Activated CD8-positive, alpha-beta T cell treated with anti-CD3 and anti-CD28 coated beads for 36 hours (primary cell): ENCODE data around the gene MICAL2. TPM values are rescaled to one million over a fixed set of nuclear protein-coding genes. Genes with fewer than 3 reads are reported as not detected.

Source experiments
- ATAC-seq: fragments of 200-7000 bp; cut with Tn5 transposase; one replicate; pipeline ENCODE4 v1.10.0; 2021; ENCODE audit warnings: mild to moderate bottlenecking, moderate library complexity
- CTCF ChIA-PET: fragments of 350-600 bp; sonication (Branson Sonifier 250); formaldehyde crosslinking; loops from one replicate; lab custom pipeline; 2021; ENCODE audit warnings: antibody characterized with exemption; lab: Charles Lee
- POLR2A ChIA-PET: fragments of 350-600 bp; sonication (Branson Sonifier 250); formaldehyde crosslinking; loops from one replicate; lab custom pipeline; 2021; ENCODE audit warnings: antibody characterized with exemption; lab: Charles Lee
- DNase-seq: peaks from one replicate; pipeline ENCODE4 v3.0.0-alpha.2; 2020
- H3K27ac Mint-ChIP-seq: one replicate; pipeline ENCODE4 v1.8.0; 2021; ENCODE audit warnings: mild to moderate bottlenecking, mixed read lengths
- H3K27me3 Mint-ChIP-seq: one replicate; pipeline ENCODE4 v1.8.0; 2021; ENCODE audit warnings: mixed read lengths
- H3K36me3 Mint-ChIP-seq: one replicate; pipeline ENCODE4 v1.8.0; 2021; ENCODE audit warnings: low read depth, mixed read lengths
- H3K4me1 Mint-ChIP-seq: one replicate; pipeline ENCODE4 v1.8.0; 2021; ENCODE audit warnings: low read depth, mixed read lengths
- H3K4me3 Mint-ChIP-seq: one replicate; pipeline ENCODE4 v1.8.0; 2021; ENCODE audit warnings: mild to moderate bottlenecking, moderate library complexity, mixed read lengths
- H3K9me3 Mint-ChIP-seq: one replicate; pipeline ENCODE4 v1.8.0; 2021; ENCODE audit warnings: mixed read lengths
- intact Hi-C: fragments of 100-400 bp; cut with micrococcal nuclease; formaldehyde crosslinking; loops from one replicate; pipeline ENCODE4 v1.10.0; 2022
- total RNA-seq, 2 experiments: library from RNA; stranded (reverse); gene quantifications; one replicate each; pipeline ENCODE4 v1.2.3, GENCODE V29; 2021
- TF ChIP-seq, protein P1 (sequence below): fragments of 200-600 bp; IDR thresholded peaks from one replicate; pipeline ENCODE4 v1.8.0; 2022; ENCODE audit warnings: antibody characterized with exemption, mild to moderate bottlenecking

Gene MICAL2
- total RNA-seq, 2 experiments from 2014 or later, result 99.8 to 105 TPM

DNA sequence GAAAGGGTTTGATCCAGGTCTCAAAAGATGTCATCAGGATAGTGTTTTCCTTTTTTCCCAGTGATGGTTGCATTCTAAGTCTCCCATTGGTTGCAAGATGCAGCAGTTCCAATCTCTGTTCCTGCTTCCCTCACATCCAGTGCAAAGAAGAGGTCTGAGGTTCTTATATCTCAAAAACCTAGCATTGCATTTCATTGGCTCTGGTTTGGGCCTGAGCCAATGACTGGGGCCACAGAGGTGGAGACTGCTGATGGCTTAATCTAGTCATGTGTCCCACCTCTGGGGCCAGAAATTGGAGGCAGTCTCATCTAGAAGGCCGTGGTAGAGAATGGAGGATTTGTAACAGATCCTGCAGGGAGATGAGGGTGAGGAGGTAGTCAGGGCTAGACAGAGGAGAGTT lies 13.2 kb upstream of the MICAL2 start:
- Mint-ChIP-seq H3K4me1 (peaks cover 5% of the 10 kb centered on the region), H3K36me3 (no peaks in the 10 kb centered on the region), H3K27me3 (no peaks in the 10 kb centered on the region), H3K27ac (no peak overlapping the region), H3K9me3 (no peaks in the 10 kb centered on the region), H3K4me3 (no peak overlapping the region)
- ATAC-seq (no peak), DNase-seq (no peak)
- ChIA-PET POLR2A (no interaction called here), CTCF (interaction anchor here (1.0 kb wide), 1 partner anchor 11 kb away, joined by 3 read pairs; no protein-coding TSS in a partner anchor)
- TF ChIP-seq, protein P1, sequence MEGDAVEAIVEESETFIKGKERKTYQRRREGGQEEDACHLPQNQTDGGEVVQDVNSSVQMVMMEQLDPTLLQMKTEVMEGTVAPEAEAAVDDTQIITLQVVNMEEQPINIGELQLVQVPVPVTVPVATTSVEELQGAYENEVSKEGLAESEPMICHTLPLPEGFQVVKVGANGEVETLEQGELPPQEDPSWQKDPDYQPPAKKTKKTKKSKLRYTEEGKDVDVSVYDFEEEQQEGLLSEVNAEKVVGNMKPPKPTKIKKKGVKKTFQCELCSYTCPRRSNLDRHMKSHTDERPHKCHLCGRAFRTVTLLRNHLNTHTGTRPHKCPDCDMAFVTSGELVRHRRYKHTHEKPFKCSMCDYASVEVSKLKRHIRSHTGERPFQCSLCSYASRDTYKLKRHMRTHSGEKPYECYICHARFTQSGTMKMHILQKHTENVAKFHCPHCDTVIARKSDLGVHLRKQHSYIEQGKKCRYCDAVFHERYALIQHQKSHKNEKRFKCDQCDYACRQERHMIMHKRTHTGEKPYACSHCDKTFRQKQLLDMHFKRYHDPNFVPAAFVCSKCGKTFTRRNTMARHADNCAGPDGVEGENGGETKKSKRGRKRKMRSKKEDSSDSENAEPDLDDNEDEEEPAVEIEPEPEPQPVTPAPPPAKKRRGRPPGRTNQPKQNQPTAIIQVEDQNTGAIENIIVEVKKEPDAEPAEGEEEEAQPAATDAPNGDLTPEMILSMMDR, result no peak
- intact Hi-C loops, result no loop called here

- no peaks in the 10 kb centered on the region for H3K9me3 Mint-ChIP-seq
- no peak overlapping the region for H3K4me3 Mint-ChIP-seq
- no peaks in the 10 kb centered on the region for H3K36me3 Mint-ChIP-seq
- POLR2A ChIA-PET, result interaction anchor here (0.6 kb wide), 1 partner anchor 789 kb away, joined by 3 read pairs; no protein-coding TSS in a partner anchor
- CTCF ChIA-PET, result interaction anchor here (1.3 kb wide), 1 partner anchor 12 kb away, joined by 6 read pairs; no protein-coding TSS in a partner anchor
- no peak overlapping the region for H3K27ac Mint-ChIP-seq
- peaks cover 5% of the 10 kb centered on the region for H3K4me1 Mint-ChIP-seq
- no peak for DNase-seq
- no peak for ATAC-seq
- TF ChIP-seq, protein P1, result no peak
- intact Hi-C loops, result no loop called here
- no peaks in the 10 kb centered on the region for H3K27me3 Mint-ChIP-seq
These were observed 11.8 kb upstream of the MICAL2 start for GRCh38 chr11:12098601-12099000.

GRCh38 chr11:12099132-12099873 lies 11.1 kb upstream of the MICAL2 start:
- no peak for ATAC-seq
- TF ChIP-seq, protein P1, result no peak
- POLR2A ChIA-PET, result no interaction called here
- CTCF ChIA-PET, result interaction anchor here (0.6 to 1.3 kb wide), 5 partner anchors 9 to 186 kb away, joined by 3 to 6 read pairs (median 3); no protein-coding TSS in a partner anchor
- H3K27ac Mint-ChIP-seq, result no peak overlapping the region
- DNase-seq, result no peak
- H3K9me3 Mint-ChIP-seq, result no peaks in the 10 kb centered on the region
- H3K4me1 Mint-ChIP-seq, result peaks cover 5% of the 10 kb centered on the region
- no peaks in the 10 kb centered on the region for H3K36me3 Mint-ChIP-seq
- intact Hi-C loops, result no loop called here
- H3K4me3 Mint-ChIP-seq, result no peak overlapping the region
- H3K27me3 Mint-ChIP-seq, result no peaks in the 10 kb centered on the region

DNA sequence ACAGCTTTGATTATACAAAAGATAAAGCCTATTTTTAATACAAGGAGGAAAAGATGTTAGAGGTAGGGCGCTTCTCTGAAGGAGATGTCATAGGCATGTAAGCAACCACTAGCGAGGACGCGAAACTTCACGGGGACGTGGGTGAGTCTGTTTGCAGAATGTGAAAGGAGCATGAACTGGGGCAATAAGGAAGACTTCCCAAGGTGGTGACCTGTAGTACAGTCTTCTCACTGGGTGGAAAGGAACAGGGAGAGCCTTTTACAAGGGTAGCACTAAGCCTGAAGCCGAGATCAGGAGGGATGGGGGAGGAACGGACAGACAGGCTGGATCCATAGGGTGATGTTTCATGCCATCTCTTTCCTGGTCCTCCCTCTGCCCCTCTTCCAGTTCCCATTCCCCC lies 10.0 kb upstream of the MICAL2 start:
- no peak overlapping the region for H3K27ac Mint-ChIP-seq
- no peaks in the 10 kb centered on the region for H3K36me3 Mint-ChIP-seq
- ATAC-seq (no peak), DNase-seq (no peak)
- ChIA-PET POLR2A (interaction anchor here (0.8 kb wide), 1 partner anchor 9 kb away, joined by 3 read pairs; no protein-coding TSS in a partner anchor), CTCF (interaction anchor here (0.9 to 1.3 kb wide), 2 partner anchors 9 to 14 kb away, joined by 3 read pairs; no protein-coding TSS in a partner anchor)
- intact Hi-C loops, result no loop called here
- TF ChIP-seq, protein P1, result no peak
- no peaks in the 10 kb centered on the region for H3K9me3 Mint-ChIP-seq
- H3K4me3 Mint-ChIP-seq, result no peak overlapping the region
- H3K27me3 Mint-ChIP-seq, result no peaks in the 10 kb centered on the region
- H3K4me1 Mint-ChIP-seq, result peaks cover 5% of the 10 kb centered on the region

DNA sequence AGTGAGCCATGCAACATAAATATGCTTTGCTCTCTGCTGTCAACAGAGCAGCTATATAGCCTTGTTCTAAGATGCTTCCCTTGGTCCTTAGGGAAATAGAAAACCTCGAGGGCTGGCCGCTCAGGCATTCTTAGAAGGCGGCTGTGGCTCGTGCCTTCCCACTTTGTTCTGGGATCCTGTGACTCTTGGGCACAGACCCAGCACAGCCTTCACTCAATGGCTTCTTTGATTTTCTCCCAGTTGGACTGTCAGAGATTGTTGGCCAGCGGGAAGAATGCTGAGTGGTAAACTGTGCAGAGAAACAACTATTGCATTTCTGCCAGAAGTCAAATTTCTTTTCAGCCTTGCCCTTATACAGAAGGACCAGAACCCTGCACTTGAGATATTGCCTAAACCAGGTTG lies 9.5 kb upstream of the MICAL2 start:
- TF ChIP-seq, protein P1, result no peak
- H3K4me1 Mint-ChIP-seq, result peaks cover 5% of the 10 kb centered on the region
- H3K4me3 Mint-ChIP-seq, result no peak overlapping the region
- no peaks in the 10 kb centered on the region for H3K9me3 Mint-ChIP-seq
- DNase-seq (no peak), ATAC-seq (no peak)
- intact Hi-C loops, result no loop called here
- H3K27ac Mint-ChIP-seq, result no peak overlapping the region
- POLR2A ChIA-PET, result no interaction called here
- CTCF ChIA-PET, result no interaction called here
- no peaks in the 10 kb centered on the region for H3K36me3 Mint-ChIP-seq
- H3K27me3 Mint-ChIP-seq, result no peaks in the 10 kb centered on the region
